Large intestine (tissue), 3 donors: ENCODE measurements around the gene MST1R. TPM values are rescaled to one million over a fixed set of nuclear protein-coding genes. Genes with fewer than 3 reads are reported as not detected.
"Not testable (repeated sequence)": the region's sequence is repeated elsewhere in the genome, so short reads cannot be mapped to it uniquely, and the experiment has no call there.

Source experiments
- DNase-seq, 2 donors: peaks; one replicate each; pipeline versions ENCODE4 v3.0.0 to v3.0.0-alpha.2; 2013
- H3K27ac ChIP-seq: one replicate; pipeline ENCODE4 v1.5.1; 2013; ENCODE audit warnings: low read length
- H3K27me3 ChIP-seq: 2 replicates; pipeline ENCODE4 v1.6.1; 2013; ENCODE audit warnings: low read length; ENCODE audit not compliant: control insufficient read depth, insufficient read depth
- H3K36me3 ChIP-seq: 2 replicates; pipeline ENCODE4 v1.6.1; 2013; ENCODE audit warnings: low read length; ENCODE audit not compliant: control insufficient read depth, insufficient read depth
- H3K4me1 ChIP-seq: one replicate; pipeline ENCODE4 v1.6.1; 2013; ENCODE audit warnings: low read length; ENCODE audit not compliant: control insufficient read depth, insufficient read depth
- H3K4me3 ChIP-seq: one replicate; pipeline ENCODE4 v1.5.1; 2013; ENCODE audit warnings: low read length
- H3K9me3 ChIP-seq: one replicate; pipeline ENCODE4 v1.6.1; 2013; ENCODE audit warnings: mild to moderate bottlenecking, low read depth, low read length, moderate library complexity; ENCODE audit not compliant: control insufficient read depth
- WGBS: methylation state at CpG from one replicate; pipeline ENCODE4 v1.1.5; 2013; ENCODE audit warnings: low lambda C conversion rate; ENCODE audit not compliant: insufficient coverage; 5-methylcytosine and 5-hydroxymethylcytosine counted together
- polyA plus RNA-seq: library from polyadenylated mRNA; unstranded; fragments of 120-200 nt; gene quantifications from one replicate; pipeline ENCODE4 v1.2.1, GENCODE V29; 2013

Gene MST1R
- polyA plus RNA-seq, 1 donor = 49.8 TPM

DNA sequence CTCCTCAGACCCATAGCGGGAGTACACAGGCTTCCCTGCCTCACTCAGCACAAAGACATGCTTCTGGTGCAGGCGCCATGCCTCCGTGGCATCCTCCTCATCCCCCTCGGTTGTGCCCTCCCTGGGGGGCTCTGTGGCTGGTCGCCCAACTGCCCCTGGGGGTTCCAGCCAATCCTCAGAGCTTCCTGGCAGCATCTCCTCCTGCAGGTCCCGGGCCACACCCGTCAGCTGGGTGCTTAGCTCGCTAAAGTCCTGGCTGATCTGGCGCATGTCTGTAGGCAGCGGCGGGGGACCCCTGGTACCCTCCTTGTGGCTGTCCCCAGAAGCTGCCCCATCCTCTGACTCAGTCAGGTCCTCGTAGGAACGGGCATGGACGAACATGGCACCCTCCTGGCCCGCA, 7.9 kb upstream of the MST1R start:
- H3K4me3 ChIP-seq = no peak overlapping the region
- peak in 1 of 2 donors; percentile 0 for DNase-seq
- no CpG with 5 or more reads among the region's 15 CpGs for WGBS
- H3K27ac ChIP-seq = no peak overlapping the region
- peaks cover 28% of the 10 kb centered on the region for H3K4me1 ChIP-seq
- H3K9me3 ChIP-seq = no peaks in the 10 kb centered on the region
- H3K27me3 ChIP-seq = no peaks in the 10 kb centered on the region
- peaks cover 48% of the 10 kb centered on the region for H3K36me3 ChIP-seq

DNA sequence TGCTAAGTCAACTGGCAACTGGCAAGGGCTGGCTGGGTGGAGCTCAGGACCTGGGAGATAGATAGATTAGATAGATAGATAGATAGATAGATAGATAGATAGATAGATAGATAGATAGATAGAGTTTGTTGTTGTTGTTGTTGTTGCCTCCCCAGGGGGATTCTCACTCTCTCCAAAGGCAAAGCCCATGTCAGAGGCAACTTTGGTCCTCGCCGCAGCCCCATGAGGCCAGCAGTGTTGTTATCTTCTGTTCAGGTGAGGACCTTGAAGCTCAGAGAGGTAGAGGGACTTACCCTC, 7.4 kb upstream of the MST1R start:
- DNase-seq = no peak
- Histone ChIP-seq H3K4me3 (no peak overlapping the region), H3K36me3 (peaks cover 48% of the 10 kb centered on the region), H3K9me3 (no peaks in the 10 kb centered on the region), H3K4me1 (peaks cover 32% of the 10 kb centered on the region), H3K27ac (no peak overlapping the region), H3K27me3 (no peaks in the 10 kb centered on the region)
- no CpG with 5 or more reads among the region's 2 CpGs for WGBS

DNA sequence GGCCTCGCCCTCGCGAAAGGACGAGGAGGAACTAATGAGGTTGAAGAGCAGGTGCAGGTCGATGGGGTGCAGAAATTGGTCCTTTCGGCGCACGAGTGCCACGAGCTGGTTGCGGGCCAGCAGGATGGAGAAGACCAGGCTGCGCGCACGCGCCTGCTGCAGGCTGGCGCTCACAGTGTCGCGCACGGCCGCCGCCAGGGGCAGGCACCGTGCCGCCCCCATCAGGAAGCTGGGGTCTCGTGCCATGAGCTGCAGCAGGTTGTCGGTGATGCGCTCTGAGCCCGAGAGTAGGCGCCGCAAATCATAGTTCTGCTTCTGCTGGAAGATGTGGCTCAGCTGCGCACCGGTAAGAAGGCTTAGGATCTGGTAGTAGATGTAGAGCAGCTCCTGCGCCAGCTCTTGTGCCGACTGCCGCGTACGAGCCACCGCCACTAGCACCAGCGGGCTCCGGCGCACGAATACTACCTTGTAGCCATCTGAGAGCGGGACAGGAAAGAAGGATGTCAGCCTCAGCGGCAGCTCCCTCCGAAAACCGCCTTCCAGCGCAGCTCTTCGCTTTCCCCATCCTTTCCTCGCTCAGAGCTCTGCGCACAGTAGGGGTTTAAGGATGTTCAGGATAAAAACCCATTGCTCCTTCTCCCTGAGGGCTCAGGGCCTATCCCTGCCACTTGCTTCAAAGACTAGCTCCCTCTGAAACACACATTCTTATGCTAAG, 6.9 kb upstream of the MST1R start:
- peaks cover 46% of the 10 kb centered on the region for H3K36me3 ChIP-seq
- H3K27ac ChIP-seq = no peak overlapping the region
- no CpG with 5 or more reads among the region's 48 CpGs for WGBS
- H3K4me3 ChIP-seq = no peak overlapping the region
- H3K9me3 ChIP-seq = no peaks in the 10 kb centered on the region
- peaks cover 38% of the 10 kb centered on the region for H3K4me1 ChIP-seq
- peak in 1 of 2 donors; percentile 0 for DNase-seq
- no peaks in the 10 kb centered on the region for H3K27me3 ChIP-seq

DNA sequence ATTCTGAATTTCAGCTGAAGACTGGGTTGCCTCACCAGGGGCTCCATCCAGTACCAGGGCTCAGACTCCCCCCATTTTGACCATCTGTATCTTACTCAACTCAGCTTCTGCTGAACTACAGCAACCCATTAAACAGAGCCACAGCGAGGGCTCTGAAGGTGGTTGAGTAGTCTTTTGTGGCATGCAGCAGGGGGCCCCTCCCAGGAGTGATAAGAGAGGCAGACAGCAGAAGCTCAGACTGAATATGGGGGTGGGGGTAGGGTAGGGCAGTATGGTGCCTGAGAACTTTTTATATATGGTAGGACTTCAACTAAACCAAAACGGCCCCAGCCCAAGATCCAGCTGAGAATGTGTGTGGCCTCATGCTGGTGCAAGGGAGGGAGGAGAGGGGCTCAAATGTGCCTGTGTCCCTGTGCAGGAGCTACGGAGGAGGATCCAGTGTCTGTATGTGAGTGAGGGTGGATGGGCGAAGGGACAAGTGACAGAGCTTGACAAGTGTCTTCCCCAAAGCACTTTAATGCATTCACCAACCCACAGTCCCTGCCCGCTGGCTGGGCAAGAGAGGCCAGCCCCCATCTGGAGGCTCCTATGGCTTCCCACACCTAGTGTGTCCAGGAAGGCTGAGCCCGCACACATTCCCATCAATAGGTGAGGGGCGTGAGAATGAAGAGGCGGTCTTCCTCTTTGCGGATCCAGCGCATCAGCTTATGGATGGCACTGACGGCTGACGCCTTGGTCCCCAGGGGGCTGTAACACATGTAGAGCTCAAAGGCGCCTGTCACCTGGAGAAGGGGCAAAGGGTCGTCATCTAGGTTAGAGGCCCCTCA, 4.9 kb upstream of the MST1R start:
- H3K27ac ChIP-seq = peak overlapping the region; percentile 3
- H3K9me3 ChIP-seq = no peaks in the 10 kb centered on the region
- peak in 1 of 2 donors; percentile 46 for DNase-seq
- H3K4me1 ChIP-seq = peaks cover 48% of the 10 kb centered on the region
- H3K36me3 ChIP-seq = peaks cover 46% of the 10 kb centered on the region
- no peaks in the 10 kb centered on the region for H3K27me3 ChIP-seq
- no peak overlapping the region for H3K4me3 ChIP-seq
- no CpG with 5 or more reads among the region's 14 CpGs for WGBS

DNA sequence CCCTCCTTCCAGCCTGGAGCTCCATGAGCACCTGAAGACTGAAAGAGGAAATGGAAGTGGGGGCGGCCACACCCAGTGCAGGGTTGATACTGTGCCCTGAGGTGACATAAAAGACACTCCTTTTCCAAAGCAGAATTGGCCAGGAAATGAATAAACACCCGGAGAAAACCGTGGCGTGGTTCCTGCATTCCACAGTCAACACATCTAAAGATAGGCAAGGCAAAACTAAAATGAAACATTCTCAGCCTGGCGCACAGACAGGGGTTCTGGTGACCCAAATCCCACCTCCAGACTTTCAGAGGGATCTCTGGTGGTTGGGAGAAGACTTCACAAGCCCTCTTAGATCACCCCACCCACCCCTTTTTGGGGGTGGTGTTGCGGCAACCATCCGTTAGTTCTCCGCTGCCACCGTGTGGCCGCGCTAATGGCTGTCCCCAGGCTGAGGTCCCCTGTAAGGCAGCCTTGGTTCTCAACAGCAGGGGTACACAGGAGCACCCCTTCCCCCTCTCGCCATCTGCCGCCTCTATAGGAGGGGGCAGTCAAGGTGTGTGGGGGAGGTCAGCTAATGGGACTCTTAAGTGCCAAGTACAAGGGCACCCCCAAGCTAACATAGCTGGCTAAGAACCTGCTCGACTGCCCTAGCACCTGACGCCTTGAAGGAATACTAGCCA, 2.5 kb upstream of the MST1R start:
- H3K4me3 ChIP-seq = no peak overlapping the region
- H3K36me3 ChIP-seq = peaks cover 26% of the 10 kb centered on the region
- peak; percentile 63 to 88 for DNase-seq
- H3K27ac ChIP-seq = peak overlapping the region; percentile 63
- H3K27me3 ChIP-seq = no peaks in the 10 kb centered on the region
- peaks cover 12% of the 10 kb centered on the region for H3K9me3 ChIP-seq
- no CpG with 5 or more reads among the region's 15 CpGs for WGBS
- peaks cover 69% of the 10 kb centered on the region for H3K4me1 ChIP-seq

DNA sequence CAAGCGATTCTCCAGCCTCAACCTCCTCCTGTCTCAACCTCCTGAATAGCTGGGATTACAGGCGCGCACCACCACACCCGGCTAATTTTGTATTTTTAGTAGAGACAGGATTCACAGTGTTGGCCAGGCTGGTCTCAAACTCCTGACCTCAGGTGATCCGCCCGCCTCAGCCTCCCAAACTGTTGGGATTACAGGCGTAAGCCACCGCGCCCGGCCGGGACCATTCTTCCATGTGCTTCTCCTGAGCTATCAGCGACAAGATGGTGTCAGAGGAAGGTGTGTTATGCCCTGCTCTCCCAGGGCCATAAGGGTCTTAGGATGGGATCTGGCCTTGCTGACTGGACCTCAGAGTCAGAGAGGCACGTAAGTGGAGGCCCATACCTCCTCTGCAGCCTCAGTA, 775 bp upstream of the MST1R start:
- peak overlapping the region; percentile 53 for H3K27ac ChIP-seq
- not testable (repeated sequence) for H3K27me3 ChIP-seq, DNase-seq, H3K4me3 ChIP-seq, H3K36me3 ChIP-seq
- no CpG with 5 or more reads among the region's 13 CpGs for WGBS
- peaks cover 85% of the 10 kb centered on the region for H3K4me1 ChIP-seq
- H3K9me3 ChIP-seq = peaks cover 12% of the 10 kb centered on the region

GRCh38 chr3:49902511-49903345, 945 bp downstream of the MST1R start:
- peaks cover 12% of the 10 kb centered on the region for H3K9me3 ChIP-seq
- H3K4me1 ChIP-seq = peaks cover 72% of the 10 kb centered on the region
- DNase-seq = peak in 1 of 2 donors; percentile 9
- H3K36me3 ChIP-seq = peaks cover 11% of the 10 kb centered on the region
- no CpG with 5 or more reads among the region's 44 CpGs for WGBS
- peak overlapping the region; percentile 76 for H3K27ac ChIP-seq
- peak overlapping the region; percentile 62 for H3K4me3 ChIP-seq
- H3K27me3 ChIP-seq = no peaks in the 10 kb centered on the region

DNA sequence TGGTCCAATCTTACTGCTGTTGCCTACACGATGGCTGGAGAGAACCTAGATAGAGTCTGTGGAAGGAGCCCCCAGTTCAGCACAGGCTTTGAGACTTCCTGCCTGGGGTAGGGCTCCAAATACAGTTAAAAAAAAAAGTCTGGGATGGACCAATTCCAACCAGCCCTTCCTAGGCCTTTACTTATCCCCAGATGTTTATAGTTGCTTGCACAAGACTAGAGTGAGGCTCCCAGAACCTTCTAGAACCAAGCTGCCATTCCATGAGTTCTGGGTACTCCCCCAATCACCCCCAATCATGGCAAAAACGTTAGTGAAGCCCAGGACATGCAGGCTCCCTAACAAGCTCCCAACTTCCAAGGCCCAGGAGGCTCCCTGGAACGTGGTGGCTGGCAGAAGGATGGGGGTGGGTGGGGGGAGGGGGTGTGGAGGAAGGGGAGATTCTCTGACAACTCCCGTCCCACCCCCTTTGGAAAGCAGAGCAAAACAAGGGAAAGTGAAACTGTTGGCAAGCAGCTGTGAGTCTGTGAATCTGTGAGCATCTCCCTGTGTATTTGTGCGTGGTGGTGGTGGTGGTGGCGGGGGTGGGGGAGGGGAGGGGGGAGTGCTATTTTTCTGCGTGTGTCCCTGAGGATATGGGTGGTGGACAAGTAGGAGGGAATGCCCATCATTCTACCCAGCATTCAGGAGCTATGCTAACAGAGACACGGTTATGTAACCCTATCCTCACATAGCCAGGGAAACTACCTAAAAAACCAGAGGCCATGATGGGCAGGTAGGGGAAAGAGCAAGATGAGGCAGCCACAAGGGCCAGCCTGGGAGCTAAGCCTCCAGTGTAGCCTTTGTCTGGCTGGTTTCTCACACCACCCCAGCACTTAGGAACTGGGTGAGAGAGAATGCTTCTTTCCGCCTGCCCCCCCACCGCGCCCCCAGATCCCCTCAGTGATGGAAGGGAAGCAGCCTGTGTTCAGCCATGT, 2.0 kb downstream of the MST1R start:
- WGBS = no CpG with 5 or more reads among the region's 11 CpGs
- peaks cover 12% of the 10 kb centered on the region for H3K9me3 ChIP-seq
- peaks cover 63% of the 10 kb centered on the region for H3K4me1 ChIP-seq
- H3K27ac ChIP-seq = peak overlapping the region; percentile 86
- DNase-seq = peak; percentile 15 to 46
- H3K27me3 ChIP-seq = no peaks in the 10 kb centered on the region
- peaks cover 21% of the 10 kb centered on the region for H3K36me3 ChIP-seq
- H3K4me3 ChIP-seq = peak overlapping the region; percentile 9

- peaks cover 12% of the 10 kb centered on the region for H3K9me3 ChIP-seq
- peak overlapping the region; percentile 9 for H3K4me3 ChIP-seq
- H3K27me3 ChIP-seq = no peaks in the 10 kb centered on the region
- peaks cover 54% of the 10 kb centered on the region for H3K4me1 ChIP-seq
- no CpG with 5 or more reads among the region's 8 CpGs for WGBS
- peak; percentile 78 to 93 for DNase-seq
- H3K36me3 ChIP-seq = peaks cover 31% of the 10 kb centered on the region
- peak overlapping the region; percentile 86 for H3K27ac ChIP-seq
These were observed 3.1 kb downstream of the MST1R start for GRCh38 chr3:49900491-49901153.
